Liver (tissue), 2 donors: ENCODE measurements around the gene ABHD3.

Experiments
- CTCF ChIP-seq: fragments of 150-350 bp; IDR thresholded peaks from 2 replicates; pipeline ENCODE4 v1.5.1; 2017; ENCODE audit warnings: improper control_type of control experiment, low read depth, low read length; ENCODE audit not compliant: missing input control
- MAX ChIP-seq: IDR thresholded peaks from 2 replicates; pipeline ENCODE4 v1.6.1; 2016; ENCODE audit warnings: antibody characterized with exemption
- ZBTB33 ChIP-seq: IDR thresholded peaks from 2 replicates; pipeline ENCODE4 v1.6.1; 2016; ENCODE audit warnings: antibody characterized with exemption
- donor health status: healthy.

DNA sequence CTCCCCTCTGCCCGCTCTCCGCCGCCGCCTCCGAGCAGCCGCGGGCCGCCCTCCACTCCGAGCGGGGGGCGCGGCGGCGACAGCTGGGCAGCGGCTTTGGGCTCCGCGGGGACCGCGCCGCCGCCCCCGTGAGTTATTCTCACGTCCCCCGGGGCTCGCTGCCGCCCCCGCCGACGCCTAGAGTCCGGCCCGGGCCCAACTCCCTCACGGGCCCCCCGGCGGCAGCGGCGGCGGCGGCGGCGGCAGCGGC, 36.7 kb upstream of the ABHD3 start:
- TF ChIP-seq ZBTB33, result no peak
- no peak for TF ChIP-seq CTCF
- TF ChIP-seq MAX, result no peak
